GM23248 (cell line): ENCODE measurements around the gene MYLK2. TPM values are rescaled to one million over a fixed set of nuclear protein-coding genes. Genes with fewer than 3 reads are reported as not detected.

Experiments
- DNase-seq: peaks from one replicate; pipeline ENCODE4 v3.0.0-alpha.2; 2015
- H2AFZ ChIP-seq: fragments of 200-600 bp; sonication (generic); 2 replicates; pipeline ENCODE4 v1.6.1; 2016; ENCODE audit warnings: antibody characterized with exemption
- H3F3A ChIP-seq: fragments of 200-600 bp; sonication (generic); 2 replicates; pipeline ENCODE4 v1.6.1; 2016; ENCODE audit warnings: mild to moderate bottlenecking, antibody characterized with exemption, mixed run types; ENCODE audit not compliant: insufficient read depth
- H3K27ac ChIP-seq: fragments of 200-600 bp; sonication (generic); 2 replicates; pipeline ENCODE4 v1.5.1; 2016; ENCODE audit warnings: mild to moderate bottlenecking
- H3K27me3 ChIP-seq: fragments of 200-600 bp; sonication (generic); replicated peaks from 2 replicates; pipeline ENCODE4 v1.6.1; 2016; ENCODE audit warnings: mild to moderate bottlenecking; ENCODE audit not compliant: insufficient read depth
- H3K36me3 ChIP-seq: fragments of 200-600 bp; sonication (generic); 2 replicates; pipeline ENCODE4 v1.6.1; 2016; ENCODE audit warnings: low read depth, mild to moderate bottlenecking
- H3K4me1 ChIP-seq: fragments of 200-600 bp; sonication (generic); 2 replicates; pipeline ENCODE4 v1.6.1; 2016; ENCODE audit warnings: mild to moderate bottlenecking; ENCODE audit not compliant: insufficient read depth
- H3K4me2 ChIP-seq: fragments of 200-600 bp; sonication (generic); one replicate; pipeline ENCODE4 v1.6.1; 2016; ENCODE audit warnings: mild to moderate bottlenecking; ENCODE audit not compliant: unreplicated experiment
- H3K4me3 ChIP-seq: fragments of 200-600 bp; sonication (generic); 2 replicates; pipeline ENCODE4 v1.5.1; 2016; ENCODE audit warnings: mild to moderate bottlenecking
- H3K79me2 ChIP-seq: fragments of 200-600 bp; sonication (generic); 2 replicates; pipeline ENCODE4 v1.6.1; 2016; ENCODE audit warnings: mild to moderate bottlenecking; ENCODE audit not compliant: insufficient read depth
- H3K9ac ChIP-seq: fragments of 200-600 bp; sonication (generic); 2 replicates; pipeline ENCODE4 v1.6.1; 2016; ENCODE audit warnings: mild to moderate bottlenecking
- H3K9me2 ChIP-seq: fragments of 200-600 bp; sonication (generic); 2 replicates; pipeline ENCODE4 v1.6.1; 2016; ENCODE audit warnings: mixed run types, mild to moderate bottlenecking, moderate library complexity; ENCODE audit not compliant: insufficient read depth
- H3K9me3 ChIP-seq: fragments of 200-600 bp; sonication (generic); one replicate; pipeline ENCODE4 v1.6.1; 2017; ENCODE audit warnings: low read depth
- H4K20me1 ChIP-seq: fragments of 200-600 bp; sonication (generic); 2 replicates; pipeline ENCODE4 v1.6.0; 2016; ENCODE audit not compliant: insufficient read depth
- EZH2 ChIP-seq: fragments of 200-600 bp; sonication (generic); IDR thresholded peaks from 2 replicates; pipeline ENCODE4 v1.6.1; 2018; ENCODE audit warnings: antibody characterized with exemption, mild to moderate bottlenecking; ENCODE audit not compliant: insufficient read depth, poor library complexity, severe bottlenecking
- EZH2phosphoT487 ChIP-seq: fragments of 200-600 bp; sonication (generic); IDR thresholded peaks from 2 replicates; pipeline ENCODE4 v1.6.1; 2018; ENCODE audit warnings: antibody characterized with exemption, moderate library complexity, mild to moderate bottlenecking, low read depth; ENCODE audit not compliant: insufficient read depth
- WGBS, 2 experiments: methylation state at CpG; one replicate each; pipeline ENCODE4 v1.1.6; 2015 to 2017; ENCODE audit warnings: low lambda C conversion rate in 2 of 2, low coverage in 1 of 2; ENCODE audit errors: missing lambda C conversion rate in 2 of 2; 5-methylcytosine and 5-hydroxymethylcytosine counted together
- in situ Hi-C: fragments of 300-500 bp; cut with MboI; formaldehyde crosslinking; loops from 2 replicates; pipeline ENCODE4 v1.15.0; 2020
- polyA plus RNA-seq: library from polyadenylated mRNA; unstranded; fragments of >200 nt; fragmentation: Nextera tagmentation; extraction: Ambion mirVana; gene quantifications from 2 replicates; pipeline ENCODE4 v1.2.1, GENCODE V29; 2016
- total RNA-seq: library from RNA; depleted of rRNA; stranded (reverse); fragments of >200 nt; shearing (Covaris generic); gene quantifications from 2 replicates; pipeline ENCODE4 v1.2.3, GENCODE V29; 2014

MYLK2 gene
- total and polyA plus RNA-seq, 2 experiments from 2014 or later: not detected

DNA sequence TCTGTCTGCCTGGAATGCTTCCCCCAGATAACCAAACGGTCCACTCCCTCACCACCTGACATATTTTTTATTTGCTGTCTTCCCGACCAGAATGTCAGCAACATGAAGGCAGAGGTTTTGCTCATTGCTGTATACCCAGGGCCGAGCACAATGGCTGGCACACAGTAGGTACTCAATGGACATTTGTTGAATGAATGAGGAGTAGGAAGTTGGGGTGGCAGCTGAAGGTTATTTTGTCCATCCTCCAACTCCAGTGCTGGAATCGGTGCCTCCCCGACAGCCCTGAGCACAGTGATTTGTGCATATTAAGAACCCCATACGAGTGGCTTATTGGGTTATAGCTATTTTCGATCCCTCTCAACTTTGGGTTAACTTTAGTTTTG lies 40.8 kb downstream of the MYLK2 start:
- no peaks in the 10 kb centered on the region for H4K20me1 ChIP-seq
- in situ Hi-C loops: loop anchor here (10.0 kb wide), 2 partner anchors 165 to 225 kb away; no protein-coding TSS in a partner anchor
- 0 out of 2 replicates have a peak, but pooled peaks cover 3% of the 10 kb centered on the region for H3K4me1 ChIP-seq
- H3K4me2 ChIP-seq: no peak overlapping the region
- H3K9ac ChIP-seq: no peak overlapping the region
- H3K27me3 ChIP-seq: peaks cover 69% of the 10 kb centered on the region
- H3K9me3 ChIP-seq: no peaks in the 10 kb centered on the region
- H3K36me3 ChIP-seq: no peaks in the 10 kb centered on the region
- H3K79me2 ChIP-seq: no peaks in the 10 kb centered on the region
- 25 to 27% methylated on average over 7 of the region's 7 CpGs for WGBS, 2 experiments
- H2AFZ ChIP-seq: no peak overlapping the region
- no peak overlapping the region for H3K27ac ChIP-seq
- H3K9me2 ChIP-seq: no peaks in the 10 kb centered on the region
- no peak for DNase-seq
- no peak overlapping the region for H3K4me3 ChIP-seq
- TF ChIP-seq EZH2 (no peak), EZH2phosphoT487 (no peak)
- no peaks in the 10 kb centered on the region for H3F3A ChIP-seq

DNA sequence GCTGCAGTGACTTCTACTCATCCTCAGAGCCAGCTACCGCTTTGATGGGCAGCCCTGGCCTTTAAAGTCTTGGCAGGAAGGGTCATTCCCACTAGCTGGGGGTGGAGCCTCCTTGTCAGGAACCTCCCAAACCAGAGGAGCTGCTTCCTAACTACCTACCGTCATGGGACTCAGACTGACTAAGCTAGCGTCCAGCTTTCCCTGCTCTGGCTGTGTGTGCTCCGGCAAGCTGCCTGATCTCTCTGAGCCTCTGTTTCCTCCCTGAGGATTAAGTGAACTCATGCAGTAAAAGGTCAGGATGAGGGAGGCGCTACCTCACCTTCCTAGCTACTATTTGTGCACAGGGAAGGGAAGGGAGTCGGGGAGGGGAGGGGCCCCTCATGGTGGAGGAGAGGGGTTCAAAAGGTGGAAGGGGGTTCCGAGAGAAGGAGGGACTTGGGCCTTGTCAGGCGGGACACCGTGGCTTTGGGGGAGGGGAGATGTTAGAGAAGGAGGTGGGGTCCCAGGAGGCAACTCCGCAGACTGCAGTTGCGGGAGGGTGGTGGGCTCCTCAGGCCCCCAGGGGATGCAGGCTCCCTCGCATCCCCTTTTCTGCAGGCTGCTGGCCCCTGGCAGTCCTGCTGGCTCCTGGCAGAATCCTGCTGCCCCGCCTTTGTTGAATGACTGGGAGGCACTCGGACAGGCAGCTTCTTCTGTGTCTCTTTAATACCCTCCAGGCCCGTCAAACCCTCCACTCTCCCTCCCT lies 41.4 kb downstream of the MYLK2 start:
- peaks cover 64% of the 10 kb centered on the region for H3K27me3 ChIP-seq
- H3K27ac ChIP-seq: no peak overlapping the region
- 2 to 3% methylated on average over 12 to 15 of the region's 15 CpGs for WGBS, 2 experiments
- H3K36me3 ChIP-seq: no peaks in the 10 kb centered on the region
- no peaks in the 10 kb centered on the region for H4K20me1 ChIP-seq
- peak overlapping the region; percentile 51; the same call in 1 of the 2 replicates for H3K4me3 ChIP-seq
- 0 out of 2 replicates have a peak, but pooled peaks cover 3% of the 10 kb centered on the region for H3K4me1 ChIP-seq
- no peaks in the 10 kb centered on the region for H3K9me2 ChIP-seq
- peak overlapping the region; percentile 41 for H3K4me2 ChIP-seq
- H3F3A ChIP-seq: no peaks in the 10 kb centered on the region
- H3K9me3 ChIP-seq: no peaks in the 10 kb centered on the region
- in situ Hi-C loops: no loop called here
- DNase-seq: peak; percentile 64
- H2AFZ ChIP-seq: peak overlapping the region; percentile 33; the same call in 1 of the 2 replicates
- H3K79me2 ChIP-seq: no peaks in the 10 kb centered on the region
- H3K9ac ChIP-seq: no peak overlapping the region
- peak; percentile 80 for TF ChIP-seq EZH2
- TF ChIP-seq EZH2phosphoT487: no peak

DNA sequence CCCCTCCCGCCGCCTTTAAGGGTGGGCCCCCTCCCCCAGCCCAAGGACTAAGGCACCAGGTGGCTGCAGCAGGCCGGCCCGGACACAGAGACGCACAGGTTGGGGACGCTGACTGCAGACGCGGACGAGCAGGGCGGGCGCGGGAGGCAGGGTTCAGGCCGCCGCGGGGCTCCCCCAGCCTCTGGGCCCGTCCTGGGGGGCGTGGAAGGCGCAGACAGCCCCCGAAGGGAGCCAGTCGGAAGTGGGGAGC lies 41.9 kb downstream of the MYLK2 start:
- in situ Hi-C loops: no loop called here
- H2AFZ ChIP-seq: peak overlapping the region; percentile 33; the same call in 1 of the 2 replicates
- H3K9me3 ChIP-seq: no peaks in the 10 kb centered on the region
- no peaks in the 10 kb centered on the region for H3K36me3 ChIP-seq
- DNase-seq: no peak
- peak overlapping the region; percentile 41 for H3K4me2 ChIP-seq
- no peaks in the 10 kb centered on the region for H3K79me2 ChIP-seq
- 0 out of 2 replicates have a peak, but pooled peaks cover 3% of the 10 kb centered on the region for H3K4me1 ChIP-seq
- H3K27me3 ChIP-seq: peaks cover 59% of the 10 kb centered on the region
- 1 to 2% methylated on average over 18 to 20 of the region's 20 CpGs for WGBS, 2 experiments
- H3K9me2 ChIP-seq: no peaks in the 10 kb centered on the region
- H3F3A ChIP-seq: no peaks in the 10 kb centered on the region
- no peak overlapping the region for H3K27ac ChIP-seq
- no peak overlapping the region for H3K9ac ChIP-seq
- TF ChIP-seq EZH2phosphoT487 (no peak), EZH2 (peak; percentile 66)
- peak overlapping the region; percentile 51 for H3K4me3 ChIP-seq
- no peaks in the 10 kb centered on the region for H4K20me1 ChIP-seq

DNA sequence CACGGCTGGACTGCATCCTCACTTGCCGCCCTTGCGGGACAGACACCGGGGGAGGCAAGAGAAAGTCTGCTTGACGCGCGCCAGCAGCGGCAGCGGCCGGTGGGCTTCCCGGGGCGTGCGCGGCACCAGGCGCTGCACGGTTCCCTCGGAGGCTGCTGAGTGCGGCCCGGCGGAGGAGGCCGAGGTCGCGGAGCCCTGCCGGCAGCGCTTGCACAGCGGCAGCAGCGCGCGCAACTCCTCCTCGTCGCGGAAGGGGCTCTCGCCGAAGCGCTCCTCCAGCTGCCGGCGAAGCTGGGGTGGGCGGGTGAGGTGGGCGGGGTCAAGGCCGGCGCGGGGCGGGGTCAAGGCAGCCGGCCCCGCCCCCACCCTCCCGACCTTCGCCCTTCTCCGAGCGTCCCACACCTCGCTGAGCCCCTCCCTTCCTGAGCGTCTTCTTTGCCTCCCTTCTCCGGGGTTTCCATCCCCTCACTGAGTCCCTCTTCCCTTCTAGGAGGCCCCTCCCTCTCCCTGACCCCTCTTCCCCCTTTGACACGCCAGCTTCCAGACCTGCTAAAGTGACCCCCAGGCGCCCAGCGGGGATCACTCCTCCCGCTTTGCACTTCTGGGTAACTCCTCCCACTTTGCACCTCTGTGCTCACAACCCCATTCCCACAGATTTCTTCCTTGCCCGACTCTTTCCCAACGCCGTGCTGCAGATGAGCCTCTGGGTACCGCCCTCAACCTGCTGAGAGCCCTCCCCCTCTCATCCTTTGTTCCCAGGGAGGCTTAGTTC lies 42.4 kb downstream of the MYLK2 start:
- H3K4me2 ChIP-seq: peak overlapping the region; percentile 41
- peak overlapping the region; percentile 51 for H3K4me3 ChIP-seq
- TF ChIP-seq EZH2: no peak
- TF ChIP-seq EZH2phosphoT487: no peak
- no peaks in the 10 kb centered on the region for H3F3A ChIP-seq
- peaks cover 58% of the 10 kb centered on the region for H3K27me3 ChIP-seq
- peak; percentile 71 for DNase-seq
- H3K79me2 ChIP-seq: no peaks in the 10 kb centered on the region
- H4K20me1 ChIP-seq: no peaks in the 10 kb centered on the region
- 16 to 22% methylated on average over 19 to 40 of the region's 60 CpGs for WGBS, 2 experiments
- in situ Hi-C loops: no loop called here
- H3K36me3 ChIP-seq: no peaks in the 10 kb centered on the region
- H3K4me1 ChIP-seq: 0 out of 2 replicates have a peak, but pooled peaks cover 3% of the 10 kb centered on the region
- H3K9me2 ChIP-seq: no peaks in the 10 kb centered on the region
- no peaks in the 10 kb centered on the region for H3K9me3 ChIP-seq
- H3K27ac ChIP-seq: no peak overlapping the region
- peak overlapping the region; percentile 33; the same call in 1 of the 2 replicates for H2AFZ ChIP-seq
- no peak overlapping the region for H3K9ac ChIP-seq
